Adrenal gland (tissue), 12 donors: ENCODE data around the gene ERC1. TPM values are rescaled to one million over a fixed set of nuclear protein-coding genes. Genes with fewer than 3 reads are reported as not detected.
A peak's percentile ranks its signal among the peaks of the same experiment; 100 is the strongest.

Source experiments
- DNase-seq, 7 donors: peaks; one replicate each; pipeline ENCODE4 v3.0.0-alpha.2; 2019 to 2020
- H3K27ac ChIP-seq, 5 donors: fragments of 200-600 bp; sonication (generic) in 4 of 5; 1 replicate in 3 of 5; 2 replicates in 2 of 5; pipeline versions ENCODE4 v1.5.1 to v1.8.0; 2016 to 2020; ENCODE audit warnings: mild to moderate bottlenecking in 1 of 5
- H3K27me3 ChIP-seq: fragments of 200-600 bp; 2 replicates; pipeline ENCODE4 v1.8.0; 2021
- H3K36me3 ChIP-seq, 2 donors: fragments of 200-600 bp; replicated peaks in 1 of 2; 1 replicate in 1 of 2; 2 replicates in 1 of 2; pipeline versions ENCODE4 v1.5.1 to v1.8.0; 2018 to 2022
- H3K4me1 ChIP-seq, 2 donors: fragments of 200-600 bp; replicated peaks in 1 of 2; 1 replicate in 1 of 2; 2 replicates in 1 of 2; pipeline versions ENCODE4 v1.5.1 to v1.8.0; 2018 to 2021
- H3K4me3 ChIP-seq, 4 donors: fragments of 200-600 bp; sonication (generic) in 3 of 4; one replicate each; pipeline ENCODE4 v1.5.1; 2016 to 2018
- H3K9me3 ChIP-seq, 3 donors: fragments of 200-600 bp; sonication (generic) in 1 of 3; replicated peaks in 1 of 3; 1 replicate in 2 of 3; 2 replicates in 1 of 3; pipeline versions ENCODE4 v1.5.1 to v1.8.0; 2016 to 2021
- POLR2A ChIP-seq, 2 donors: fragments of 450-650 bp; IDR thresholded peaks; one replicate each; pipeline ENCODE4 v1.6.1; 2017; ENCODE audit warnings: antibody characterized with exemption in 2 of 2, mild to moderate bottlenecking in 2 of 2, moderate library complexity in 1 of 2
- whole genome bisulfite sequencing, 4 donors: extraction: QIAGEN DNeasy Blood & Tissue Kit in 2 of 4; methylation state at CpG; one replicate each; pipeline versions ENCODE4 v1.1.5 to v1.1.7; 2013 to 2017; 5-methylcytosine and 5-hydroxymethylcytosine counted together
- intact Hi-C, 2 donors: fragments of 100-400 bp; cut with DNase I; formaldehyde crosslinking; loops; one replicate each; pipeline versions ENCODE4 v1.14.1 to v1.15.0; 2022 to 2023
- polyA plus RNA-seq, 3 donors: library from polyadenylated mRNA; stranded (reverse); fragments of 200-250 nt in 2 of 3; fragments of 350-450 nt in 1 of 3; fragmentation: Illumina TruSeq in 1 of 3; extraction: RNeasy Lipid Tissue Mini Kit (QIAGEN cat#74804) in 1 of 3; gene quantifications; one replicate each; pipeline ENCODE4 v1.2.3, GENCODE V29; 2013 to 2014
- total RNA-seq, 9 donors: library from RNA; depleted of rRNA in 4 of 9; stranded (reverse); fragments of >200 nt in 4 of 9; fragments of 120-200 nt in 1 of 9; fragmentation: NEBNext Ultra II Directional in 1 of 9; extraction: Animal tissue kit (Norgen Biotek cat#: 25700) in 1 of 9; gene quantifications; one replicate each; pipeline versions ENCODE4 v1.1.0 to v1.2.4, GENCODE V29; 2013 to 2023
- TF ChIP-seq, protein P1 (sequence below), 6 experiments: fragments of 450-650 bp in 4 of 6; fragments of 200-600 bp in 2 of 6; sonication (generic) in 1 of 6; IDR thresholded peaks; 1 replicate in 5 of 6; 2 replicates in 1 of 6; pipeline versions ENCODE4 v1.5.1 to v1.8.0; 2016 to 2021; ENCODE audit warnings: antibody characterized with exemption in 6 of 6, mild to moderate bottlenecking in 2 of 6, moderate library complexity in 1 of 6
- donor health status: healthy with polysubstance abuse.
- donor health status: Bipolar disorder and iron deficiency.
- donor health status: DM: yes; HTN: yes; CAD: no.
- donor health status: DM: no; HTN: no; CAD: no.
- donor health status: DM: no; HTN: no; CAD: no.
- donor health status: DM: yes; HTN: yes; CAD: no.

The ERC1 gene
- total and polyA plus RNA-seq, 12 donors: 4.1 to 79.5 (median 40.2) TPM

DNA sequence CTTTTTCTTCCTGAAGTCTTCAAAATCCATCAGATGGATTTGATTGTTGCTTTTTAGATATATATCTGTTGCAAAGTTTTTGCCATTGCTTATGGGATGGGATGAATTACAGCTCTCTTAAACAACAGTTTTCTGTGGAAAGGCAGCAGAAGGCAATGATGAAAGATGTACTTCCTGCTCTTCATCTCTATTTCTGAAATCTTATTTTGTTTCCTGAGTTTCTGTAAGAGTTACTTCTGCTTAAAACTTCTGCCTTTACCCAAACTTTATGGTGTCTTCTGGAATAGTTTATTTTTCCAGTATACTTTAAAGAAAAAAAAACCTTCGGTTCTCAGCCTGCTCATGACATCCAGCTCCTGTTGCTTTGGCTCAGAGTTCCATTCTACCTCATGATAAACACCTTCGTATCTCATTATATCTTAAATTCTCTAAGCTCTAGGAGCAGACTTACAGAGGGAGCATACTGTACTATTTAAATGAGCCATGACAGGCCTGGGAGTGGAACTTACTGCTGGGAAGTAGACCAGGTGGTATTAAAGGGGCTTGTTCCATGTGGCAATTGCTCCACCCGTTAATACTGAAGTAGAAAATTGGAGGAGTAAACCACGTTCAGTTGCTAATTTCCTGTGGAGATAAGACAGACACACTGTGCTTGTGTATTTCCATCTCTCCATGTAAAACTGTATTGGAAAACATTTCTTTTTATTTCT, 314.9 kb downstream of the ERC1 start:
- intact Hi-C loops: no loop called here
- H3K27ac ChIP-seq: peak overlapping the region; percentile 6 to 58 (median 26)
- no peak for TF ChIP-seq POLR2A (IDR thresholded peaks at IDR 0.05)
- TF ChIP-seq, protein P1, sequence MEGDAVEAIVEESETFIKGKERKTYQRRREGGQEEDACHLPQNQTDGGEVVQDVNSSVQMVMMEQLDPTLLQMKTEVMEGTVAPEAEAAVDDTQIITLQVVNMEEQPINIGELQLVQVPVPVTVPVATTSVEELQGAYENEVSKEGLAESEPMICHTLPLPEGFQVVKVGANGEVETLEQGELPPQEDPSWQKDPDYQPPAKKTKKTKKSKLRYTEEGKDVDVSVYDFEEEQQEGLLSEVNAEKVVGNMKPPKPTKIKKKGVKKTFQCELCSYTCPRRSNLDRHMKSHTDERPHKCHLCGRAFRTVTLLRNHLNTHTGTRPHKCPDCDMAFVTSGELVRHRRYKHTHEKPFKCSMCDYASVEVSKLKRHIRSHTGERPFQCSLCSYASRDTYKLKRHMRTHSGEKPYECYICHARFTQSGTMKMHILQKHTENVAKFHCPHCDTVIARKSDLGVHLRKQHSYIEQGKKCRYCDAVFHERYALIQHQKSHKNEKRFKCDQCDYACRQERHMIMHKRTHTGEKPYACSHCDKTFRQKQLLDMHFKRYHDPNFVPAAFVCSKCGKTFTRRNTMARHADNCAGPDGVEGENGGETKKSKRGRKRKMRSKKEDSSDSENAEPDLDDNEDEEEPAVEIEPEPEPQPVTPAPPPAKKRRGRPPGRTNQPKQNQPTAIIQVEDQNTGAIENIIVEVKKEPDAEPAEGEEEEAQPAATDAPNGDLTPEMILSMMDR (IDR thresholded peaks at IDR 0.05): no peak

DNA sequence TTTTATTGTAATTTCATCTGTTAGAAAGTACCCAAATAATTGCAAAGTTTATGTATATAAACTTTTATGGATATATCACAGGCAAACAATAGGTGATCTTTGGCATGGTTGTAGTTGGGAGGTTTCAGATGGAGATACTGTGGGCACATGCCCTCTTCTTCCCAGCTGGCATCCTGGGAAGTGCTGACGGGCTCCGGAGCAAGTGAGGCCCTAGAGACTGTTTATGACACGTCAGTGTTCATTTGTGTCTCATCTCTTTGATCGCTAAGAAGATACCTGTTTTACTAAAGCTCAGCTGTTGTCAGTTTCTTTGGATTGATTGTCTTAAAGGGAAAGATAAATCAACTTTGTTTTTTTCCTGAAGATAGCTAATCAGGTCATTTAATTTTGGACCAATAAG, 315.8 kb downstream of the ERC1 start:
- intact Hi-C loops: no loop called here
- WGBS, 4 donors: 55 to 66% (median 61%) methylated on average over 4 of the region's 4 CpGs
- no peak for DNase-seq
- Histone ChIP-seq H3K27ac (peak overlapping the region in 3 of 5 donors; percentile 11 to 55 (median 32)), H3K27me3 (no peaks in the 10 kb centered on the region), H3K4me1 (peaks cover 0 to 35% of the 10 kb centered on the region in 2 donors), H3K9me3 (no peaks in the 10 kb centered on the region), H3K4me3 (no peak overlapping the region), H3K36me3 (no peaks in the 10 kb centered on the region)
- TF ChIP-seq, protein P1 (IDR thresholded peaks at IDR 0.05): no peak
- TF ChIP-seq POLR2A (IDR thresholded peaks at IDR 0.05): no peak

More for the DNA sequence above, 314.9 kb downstream of the ERC1 start:
- H3K4me1 ChIP-seq: peaks cover 0 to 35% of the 10 kb centered on the region in 2 donors
- DNase-seq: no peak
- no peaks in the 10 kb centered on the region for H3K36me3 ChIP-seq
- no peaks in the 10 kb centered on the region for H3K27me3 ChIP-seq
- H3K4me3 ChIP-seq: no peak overlapping the region
- WGBS, 4 donors: 50 to 67% (median 64%) methylated on average over 4 of the region's 4 CpGs
- no peaks in the 10 kb centered on the region for H3K9me3 ChIP-seq

DNA sequence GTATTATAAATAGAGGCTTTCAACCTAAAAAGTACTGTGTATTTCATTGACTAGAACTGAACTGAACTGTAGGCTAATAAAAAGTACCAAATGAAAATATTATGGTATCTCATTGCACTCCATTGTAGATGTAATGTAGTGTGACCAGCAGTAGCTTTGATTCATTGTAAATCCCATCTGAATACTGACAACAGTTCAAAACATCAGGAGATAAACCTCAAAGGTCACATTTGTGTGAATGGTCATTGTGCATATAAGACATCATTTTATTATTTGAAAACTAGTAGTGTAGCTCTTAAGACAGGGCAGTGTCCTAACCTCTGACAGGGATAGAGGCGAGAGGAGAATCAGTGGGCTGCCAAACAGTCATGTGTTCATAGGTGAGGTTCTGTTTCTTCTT, 316.8 kb downstream of the ERC1 start:
- Histone ChIP-seq H3K9me3 (no peaks in the 10 kb centered on the region), H3K27me3 (no peaks in the 10 kb centered on the region), H3K4me1 (peaks cover 0 to 35% of the 10 kb centered on the region in 2 donors), H3K4me3 (no peak overlapping the region), H3K36me3 (no peaks in the 10 kb centered on the region), H3K27ac (no peak overlapping the region)
- TF ChIP-seq, protein P1 (IDR thresholded peaks at IDR 0.05): no peak
- TF ChIP-seq POLR2A (IDR thresholded peaks at IDR 0.05): no peak
- WGBS, 4 donors: 92 to 96% (median 94%) methylated on average over 1 of the region's 1 CpG
- intact Hi-C loops: no loop called here
- no peak for DNase-seq

DNA sequence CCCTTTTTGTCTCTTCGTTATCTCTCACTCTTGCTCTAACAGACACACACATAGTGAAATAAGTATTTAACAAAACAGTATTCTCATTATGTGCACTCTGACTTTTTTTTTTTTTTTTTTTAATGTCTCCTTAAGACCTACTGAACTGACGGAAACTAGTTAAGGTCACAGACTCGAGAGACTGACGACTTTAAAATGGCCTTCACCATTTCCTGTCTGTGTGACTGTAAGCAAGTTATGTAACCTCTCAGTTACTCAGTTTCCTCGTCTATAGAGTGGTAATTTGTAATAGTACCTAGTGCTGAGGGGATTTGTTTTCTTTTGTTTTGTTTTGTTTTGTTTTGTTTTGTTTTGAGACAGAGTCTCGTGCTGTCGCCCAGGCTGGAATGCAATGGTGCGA, 318.6 kb downstream of the ERC1 start:
- Histone ChIP-seq H3K4me3 (no peak overlapping the region), H3K9me3 (no peaks in the 10 kb centered on the region), H3K27me3 (no peaks in the 10 kb centered on the region), H3K27ac (no peak overlapping the region), H3K4me1 (peaks cover 0 to 35% of the 10 kb centered on the region in 2 donors), H3K36me3 (no peaks in the 10 kb centered on the region)
- intact Hi-C loops: no loop called here
- no peak for TF ChIP-seq POLR2A (IDR thresholded peaks at IDR 0.05)
- 56 to 73% (median 67%) methylated on average over 8 of the region's 8 CpGs for WGBS, 4 donors
- no peak for DNase-seq

DNA sequence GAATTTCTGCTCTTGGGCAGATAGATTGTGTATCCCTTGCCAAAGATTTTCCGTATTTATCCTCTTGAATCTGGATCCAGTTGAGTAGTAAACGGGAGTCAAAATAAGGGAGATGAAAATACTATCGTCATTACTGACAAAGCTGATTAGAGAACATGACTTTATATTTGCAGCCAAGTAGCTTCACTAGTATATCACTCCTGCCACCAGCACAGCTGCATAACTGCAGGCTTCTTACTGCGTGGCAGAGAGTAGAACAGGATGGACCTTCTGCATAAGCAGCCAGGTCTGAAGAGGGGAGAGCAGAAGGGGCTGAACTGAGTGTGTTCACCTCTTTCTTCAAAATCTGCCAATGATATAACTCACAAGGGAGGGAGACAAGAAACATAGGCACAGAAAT, 319.6 kb downstream of the ERC1 start:
- no peaks in the 10 kb centered on the region for H3K9me3 ChIP-seq
- WGBS, 4 donors: 70 to 83% (median 78%) methylated on average over 4 of the region's 4 CpGs
- no peak overlapping the region for H3K4me3 ChIP-seq

More for the DNA sequence above, 319.6 kb downstream of the ERC1 start:
- no peak for DNase-seq
- Histone ChIP-seq H3K27me3 (no peaks in the 10 kb centered on the region), H3K4me1 (peaks cover 0 to 30% of the 10 kb centered on the region in 2 donors), H3K27ac (no peak overlapping the region), H3K36me3 (no peaks in the 10 kb centered on the region)
- intact Hi-C loops: no loop called here
- TF ChIP-seq, protein P1 (IDR thresholded peaks at IDR 0.05): no peak
- TF ChIP-seq POLR2A (IDR thresholded peaks at IDR 0.05): no peak
